ENCODE results near the gene MRPL57. TPM values are rescaled to one million over a fixed set of nuclear protein-coding genes. Genes with fewer than 3 reads are reported as not detected.

MRPL57 gene
- total and polyA plus RNA-seq, 5 experiments from 2014 or later: 23.3 to 68.9 (median 54.9) TPM

- no peak overlapping the region for H3K27ac Mint-ChIP-seq
- DNase-seq (no peak), ATAC-seq (no peak)
- POLR2A ChIA-PET: no interaction called here
- H3K4me3 Mint-ChIP-seq: no peak overlapping the region
- peaks cover 0 to 15% (median 5%) of the 10 kb centered on the region in 9 donors for H3K9me3 Mint-ChIP-seq
- peaks cover 0 to 7% (median 3%) of the 10 kb centered on the region in 5 donors for H3K27me3 Mint-ChIP-seq
- H3K4me1 Mint-ChIP-seq: peaks cover 0 to 1% (median 0%) of the 10 kb centered on the region in 4 donors
- peaks cover 0 to 7% (median 0%) of the 10 kb centered on the region in 3 donors for H3K36me3 Mint-ChIP-seq
These were observed 48.6 kb downstream of the MRPL57 start for GRCh38 chr13:21225082-21225481.

- Mint-ChIP-seq H3K4me3 (no peak overlapping the region), H3K36me3 (peaks cover 0 to 7% (median 0%) of the 10 kb centered on the region in 3 donors), H3K27me3 (peaks cover 0 to 7% (median 3%) of the 10 kb centered on the region in 5 donors), H3K9me3 (peaks cover 0 to 12% (median 5%) of the 10 kb centered on the region in 9 donors), H3K27ac (no peak overlapping the region), H3K4me1 (peaks cover 0 to 1% (median 0%) of the 10 kb centered on the region in 4 donors)
- DNase-seq (no peak), ATAC-seq (no peak)
- POLR2A ChIA-PET: no interaction called here
These were observed 49.6 kb downstream of the MRPL57 start for GRCh38 chr13:21225841-21226581.

GRCh38 chr13:21227917-21228316 is 51.5 kb downstream of the MRPL57 start:
- ATAC-seq (no peak), DNase-seq (no peak)
- POLR2A ChIA-PET: no interaction called here
- Mint-ChIP-seq H3K9me3 (no peaks in the 10 kb centered on the region), H3K27me3 (peaks cover 0 to 5% (median 3%) of the 10 kb centered on the region in 5 donors), H3K36me3 (peaks cover 0 to under 1% (median 0%) of the 10 kb centered on the region in 3 donors), H3K4me1 (peaks cover 0 to 9% (median 2%) of the 10 kb centered on the region in 4 donors), H3K27ac (no peak overlapping the region), H3K4me3 (no peak overlapping the region)

Other genes with a start within 250 kb of the MRPL57 start
- under 1 TPM; 0.60 to 0.70 TPM for gene LATS2, start 115.1 kb upstream of the MRPL57 start, total RNA-seq
- gene LATS2, start 115.1 kb upstream of the MRPL57 start, polyA plus RNA-seq: under 1 TPM in 2 of 3 donors, not detected in 1; 0.06 to 0.15 TPM
- gene SAP18, start 36.5 kb upstream of the MRPL57 start, total RNA-seq: 100 to 1,000 TPM; 213 to 224 TPM
- gene SAP18, start 36.5 kb upstream of the MRPL57 start, polyA plus RNA-seq: 100 to 1,000 TPM; 285 to 351 (median 345) TPM
- under 1 TPM; 0.22 to 0.26 TPM for gene SKA3, start 106 bp upstream of the MRPL57 start, total RNA-seq
- gene SKA3, start 106 bp upstream of the MRPL57 start, polyA plus RNA-seq: under 1 TPM in 2 of 3 donors, not detected in 1; 0.06 to 0.79 TPM